AML-193 (cell line): Measurements from ENCODE around the gene PTRH2.

ENCODE experiments used
- DNase-seq, 2 experiments: peaks; one replicate each; lab custom pipeline; 2025; lab: John Stamatoyannopoulos, UW

PTRH2 gene

DNA sequence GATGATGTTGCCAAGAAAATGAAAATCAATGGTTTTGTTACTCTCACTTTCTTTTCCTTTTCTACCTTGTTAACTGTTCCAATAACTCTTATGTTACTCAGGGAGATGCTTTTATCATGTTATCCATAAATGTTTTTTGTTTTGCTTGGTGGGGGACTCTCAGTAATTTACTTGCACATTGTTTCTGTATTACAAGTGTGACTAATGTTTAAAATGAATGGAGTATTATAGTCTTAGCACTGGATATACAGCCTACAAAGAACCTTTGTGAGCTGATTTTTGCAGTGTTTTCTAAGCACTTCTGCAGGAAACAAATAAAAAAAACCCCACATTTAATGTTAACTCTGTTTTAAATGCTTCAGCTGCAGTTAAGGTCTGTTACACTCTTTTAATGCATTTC lies 12.3 kb upstream of the PTRH2 start:
- no peak for DNase-seq

DNA sequence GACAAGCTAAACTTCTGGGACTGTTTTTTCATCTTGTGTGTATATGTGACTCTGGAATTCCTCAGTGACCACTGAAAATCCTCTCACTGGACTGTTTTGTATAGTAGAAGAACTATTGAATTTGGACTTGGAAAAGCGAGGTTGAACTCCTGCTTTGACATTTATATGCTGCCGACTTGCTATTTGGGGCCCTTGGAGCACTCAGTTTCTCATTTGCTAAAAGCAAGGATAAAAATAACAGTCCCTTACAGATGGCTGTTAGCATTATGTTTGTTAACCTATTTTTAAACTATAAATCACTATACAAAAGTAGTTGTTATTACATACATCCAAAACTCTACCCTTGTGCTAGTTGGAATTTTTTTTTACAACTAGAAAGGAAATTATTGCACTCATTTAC lies 9.2 kb upstream of the PTRH2 start:
- DNase-seq = no peak

- no peak for DNase-seq
Observed at GRCh38 chr17:59714255-59714654, 7.0 kb upstream of the PTRH2 start.

DNA sequence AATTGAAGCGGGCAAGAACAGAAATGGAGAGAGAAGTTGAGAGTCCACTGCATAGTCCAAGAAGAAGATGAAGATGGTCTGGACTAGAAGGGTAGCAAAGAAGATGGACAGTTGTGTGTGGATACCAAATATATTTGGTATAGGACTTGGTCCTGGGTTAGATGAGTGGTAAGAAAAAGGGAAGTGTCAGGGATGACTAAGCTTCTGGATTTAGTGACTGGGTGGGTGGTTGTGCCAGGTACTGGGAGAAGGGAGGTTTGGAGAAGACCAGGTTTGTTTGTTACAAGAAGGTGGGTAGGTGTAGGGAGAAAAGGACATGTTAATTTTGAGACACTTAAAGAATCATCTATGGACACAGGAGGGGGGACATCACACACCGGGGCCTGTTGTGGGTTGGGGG lies 5.6 kb upstream of the PTRH2 start:
- peak; percentile 53 to 66 for DNase-seq

DNA sequence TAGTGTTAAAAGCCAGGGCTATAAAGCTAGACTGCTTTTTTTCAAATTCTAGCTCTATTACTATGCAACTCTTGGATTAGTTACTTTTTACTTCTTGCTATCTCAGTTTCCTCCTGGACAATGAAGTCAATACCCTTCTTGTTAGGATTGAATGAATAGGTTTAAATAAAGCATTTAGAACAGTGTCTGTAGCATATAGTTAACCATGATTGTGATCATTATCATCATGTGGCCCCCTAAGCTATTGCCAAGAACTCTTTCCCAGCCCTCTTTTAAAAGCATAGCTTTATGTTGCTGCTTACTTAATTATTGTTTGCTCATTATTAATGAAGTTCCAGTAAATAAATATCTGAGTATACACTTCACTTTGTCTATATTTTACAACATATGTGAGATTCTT lies 4.7 kb upstream of the PTRH2 start:
- DNase-seq = no peak

- no peak for DNase-seq
Observed at GRCh38 chr17:59707971-59708430, 771 bp upstream of the PTRH2 start.

GRCh38 chr17:59702304-59702703 lies 4.9 kb downstream of the PTRH2 start:
- DNase-seq = no peak

- no peak for DNase-seq
Observed at GRCh38 chr17:59699786-59700185, 7.4 kb downstream of the PTRH2 start.

DNA sequence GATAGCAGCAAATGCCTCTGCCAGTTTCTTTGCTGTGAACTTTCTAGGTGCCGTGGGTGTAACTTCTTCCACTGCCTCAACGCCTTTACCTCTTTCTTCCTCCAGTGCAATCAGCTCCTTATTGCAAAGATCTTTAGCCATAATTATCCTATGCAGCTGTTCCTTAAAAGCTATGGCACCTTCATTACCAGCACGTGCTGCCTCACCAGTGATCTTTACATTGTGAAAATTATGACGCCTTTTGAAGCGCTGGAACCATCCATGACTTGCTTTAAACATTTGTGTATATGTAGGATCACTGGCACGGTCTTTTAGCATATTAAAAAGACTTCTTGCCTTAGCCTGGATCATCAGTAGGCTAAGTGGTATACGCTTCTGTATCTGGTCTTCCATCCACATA lies 8.0 kb downstream of the PTRH2 start:
- DNase-seq = no peak

GRCh38 chr17:59698143-59698542 lies 9.1 kb downstream of the PTRH2 start:
- DNase-seq = no peak

- no peak for DNase-seq
Observed at GRCh38 chr17:59696682-59697277, 10.4 kb downstream of the PTRH2 start.

DNA sequence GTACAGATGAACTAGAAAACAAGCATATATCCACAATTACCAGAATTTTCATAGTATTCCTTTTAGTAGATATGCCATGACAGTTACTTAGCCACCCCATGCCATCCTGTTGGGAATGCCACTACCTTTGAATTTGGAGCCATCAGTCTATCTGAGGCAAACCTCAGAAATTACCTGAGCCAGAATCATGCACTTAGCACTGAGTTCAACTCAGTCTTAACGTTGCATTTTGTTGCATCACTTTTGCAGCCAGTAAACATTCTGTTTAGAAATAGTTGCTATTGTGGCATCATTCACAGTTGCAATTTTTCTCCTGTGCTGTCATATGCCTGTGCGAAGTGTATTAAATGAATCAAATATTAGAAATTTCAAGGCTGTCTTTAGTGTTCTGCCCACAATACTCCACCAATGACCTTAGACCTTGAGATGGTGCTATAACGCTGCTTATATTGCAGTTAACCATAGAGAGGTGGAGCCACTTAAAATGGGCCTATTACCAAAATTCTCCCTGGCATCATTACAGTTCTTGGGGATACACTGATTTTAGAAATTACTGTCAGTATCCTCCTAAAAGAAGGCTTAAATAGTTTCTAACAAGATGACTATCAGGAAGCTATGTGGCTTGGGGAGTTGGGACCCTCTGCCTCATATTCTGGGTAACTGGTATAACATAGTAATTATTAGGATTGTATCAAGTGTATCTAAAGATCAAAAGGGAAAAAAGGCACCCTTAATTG lies 11.1 kb downstream of the PTRH2 start:
- DNase-seq = no peak

DNA sequence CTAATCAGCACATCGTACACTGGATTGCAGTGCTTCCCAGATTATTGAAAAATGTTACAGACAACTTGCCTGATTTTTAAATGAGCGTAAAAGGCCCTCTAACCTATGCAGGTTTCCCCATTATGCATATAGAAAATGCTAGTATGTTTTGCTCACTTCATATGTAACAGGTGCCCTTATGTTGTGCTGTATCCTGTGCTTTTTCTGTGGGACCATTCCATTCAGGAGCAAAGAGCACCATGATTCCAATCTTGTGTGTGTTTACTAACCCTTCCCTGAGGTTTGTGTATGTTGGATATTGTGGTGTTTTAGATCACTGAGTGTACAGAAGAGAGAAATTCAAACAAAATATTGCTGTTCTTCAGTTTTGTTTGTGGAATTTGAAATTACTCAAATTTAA lies 12.9 kb downstream of the PTRH2 start:
- DNase-seq = no peak

DNA sequence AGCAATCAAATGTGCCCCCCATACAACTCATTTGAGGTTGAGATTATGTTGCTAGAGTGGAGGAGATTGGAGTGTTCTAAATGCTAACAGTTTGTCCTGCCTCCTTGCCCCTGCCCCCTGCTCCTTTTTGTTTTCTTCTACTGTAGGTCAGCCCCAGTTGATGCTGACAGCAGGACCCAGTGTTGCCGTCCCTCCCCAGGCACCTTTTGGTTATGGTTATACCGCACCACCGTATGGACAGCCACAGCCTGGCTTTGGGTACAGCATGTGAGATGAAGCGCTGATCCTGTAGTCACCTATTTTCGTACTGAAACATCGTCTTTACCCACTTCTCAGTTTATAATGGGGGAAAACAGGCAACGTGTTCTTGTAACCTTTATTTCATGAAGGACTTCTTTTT lies 13.6 kb downstream of the PTRH2 start:
- no peak for DNase-seq

GRCh38 chr17:59688496-59688895 lies 18.7 kb downstream of the PTRH2 start:
- no peak for DNase-seq

DNA sequence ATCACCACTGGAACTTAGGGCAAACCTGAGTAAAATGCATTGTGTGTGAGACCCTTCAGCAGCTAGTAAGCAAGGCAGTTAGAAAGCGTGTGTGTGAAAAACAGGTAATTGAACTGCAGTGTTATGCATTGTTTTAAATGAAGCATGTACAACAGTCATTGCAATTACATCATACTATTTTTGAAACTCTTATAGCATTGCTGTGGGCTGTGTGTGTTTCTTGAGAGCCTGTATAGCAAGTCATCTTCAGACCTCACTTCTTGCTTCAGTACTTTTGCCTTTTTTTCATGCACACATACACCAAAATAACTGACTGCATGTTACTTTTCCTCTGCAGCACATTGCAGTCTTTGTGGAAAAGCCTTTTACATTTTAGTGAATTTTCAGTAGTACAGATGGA lies 19.2 kb downstream of the PTRH2 start:
- DNase-seq = no peak

GRCh38 chr17:59684967-59685366 lies 22.3 kb downstream of the PTRH2 start:
- DNase-seq = no peak

GRCh38 chr17:59683283-59683682 lies 23.9 kb downstream of the PTRH2 start:
- DNase-seq = no peak

GRCh38 chr17:59680314-59680713 lies 26.9 kb downstream of the PTRH2 start:
- DNase-seq = no peak

DNA sequence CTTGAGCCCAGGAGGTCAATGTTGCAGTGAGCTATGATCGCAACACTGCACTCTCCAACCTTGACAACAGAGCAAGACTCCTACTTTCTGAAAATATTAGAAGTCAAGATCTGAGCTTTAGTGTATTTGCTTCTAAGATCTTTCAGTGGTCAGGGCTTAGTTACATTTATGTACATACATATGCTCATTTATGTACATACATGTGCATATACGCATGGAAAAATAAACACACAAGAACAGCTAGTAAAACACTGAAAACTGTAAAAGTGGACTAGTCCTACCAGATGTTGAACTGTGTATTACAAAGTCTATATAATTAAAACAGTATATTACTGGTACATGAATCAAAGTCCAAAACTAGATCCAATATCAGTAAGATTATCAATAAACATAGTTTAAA lies 28.3 kb downstream of the PTRH2 start:
- no peak for DNase-seq

- DNase-seq = no peak
Observed at GRCh38 chr17:59676716-59677115, 30.5 kb downstream of the PTRH2 start.

DNA sequence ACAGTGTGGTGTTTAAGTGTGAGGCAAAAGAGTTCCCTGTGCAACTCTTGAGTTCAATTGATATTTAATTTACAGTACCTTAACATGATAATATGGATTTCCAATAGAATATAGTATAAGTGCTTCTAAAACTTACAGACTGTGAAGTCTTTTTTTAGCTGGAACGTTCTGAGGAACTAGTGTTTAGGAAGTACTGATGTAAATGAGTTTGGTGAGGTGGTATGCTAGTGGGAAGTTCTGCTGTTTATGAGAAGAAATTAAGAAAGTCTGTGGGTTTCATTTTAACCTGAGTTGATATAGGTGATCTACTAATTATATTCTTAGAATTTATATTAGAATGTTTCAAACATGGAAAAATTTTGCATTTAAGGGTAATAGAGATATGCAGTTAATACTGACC lies 32.0 kb downstream of the PTRH2 start:
- DNase-seq = no peak

- no peak for DNase-seq
Observed at GRCh38 chr17:59671386-59671785, 35.8 kb downstream of the PTRH2 start.

- DNase-seq = no peak
Observed at GRCh38 chr17:59669944-59670343, 37.3 kb downstream of the PTRH2 start.
